ENCODE data around the gene RASD1.

The RASD1 gene

DNA sequence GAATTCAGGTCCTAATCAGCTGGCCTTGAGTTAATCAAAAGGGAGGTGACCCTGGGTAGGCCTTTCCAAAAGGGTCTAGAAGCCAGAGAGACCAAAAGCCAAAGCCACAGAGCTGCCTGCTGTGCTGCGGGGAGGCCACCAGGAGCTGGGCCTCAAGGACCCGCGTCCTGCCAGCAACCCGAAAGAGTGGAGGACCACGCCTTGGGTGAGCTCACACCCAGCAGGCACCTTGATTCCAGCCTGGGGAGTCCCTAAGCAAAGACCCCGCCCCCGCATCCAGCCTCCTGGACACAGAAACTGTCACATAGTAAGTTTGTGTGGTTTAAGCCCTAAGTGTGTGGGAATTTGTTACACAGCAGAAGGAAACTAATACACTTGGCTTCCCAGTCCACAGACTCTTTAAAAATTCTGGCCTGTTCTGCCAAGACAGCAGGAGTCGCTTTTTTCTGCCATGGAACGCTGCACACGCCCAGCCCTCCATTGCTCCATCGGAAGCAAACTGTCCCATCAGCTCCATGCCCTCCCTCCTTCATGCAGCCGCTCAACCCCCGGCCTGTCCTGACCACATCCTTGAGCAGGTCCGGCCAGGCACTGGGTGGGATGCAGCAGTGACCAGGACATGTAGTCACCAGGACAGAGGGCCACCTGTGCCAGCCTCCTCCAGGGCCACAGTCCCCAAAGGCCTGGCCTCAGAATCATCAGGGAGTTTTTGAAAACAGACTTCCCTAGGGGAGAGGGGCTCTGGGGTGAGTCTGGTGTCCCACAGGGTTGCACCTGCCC is 20.9 kb upstream of the RASD1 start:
- Mint-ChIP-seq H3K4me3 (no peak overlapping the region), H3K9me3 (no peaks in the 10 kb centered on the region), H3K27me3 (no peaks in the 10 kb centered on the region), H3K36me3 (no peaks in the 10 kb centered on the region), H3K4me1 (no peaks in the 10 kb centered on the region), H3K27ac (no peak overlapping the region)

DNA sequence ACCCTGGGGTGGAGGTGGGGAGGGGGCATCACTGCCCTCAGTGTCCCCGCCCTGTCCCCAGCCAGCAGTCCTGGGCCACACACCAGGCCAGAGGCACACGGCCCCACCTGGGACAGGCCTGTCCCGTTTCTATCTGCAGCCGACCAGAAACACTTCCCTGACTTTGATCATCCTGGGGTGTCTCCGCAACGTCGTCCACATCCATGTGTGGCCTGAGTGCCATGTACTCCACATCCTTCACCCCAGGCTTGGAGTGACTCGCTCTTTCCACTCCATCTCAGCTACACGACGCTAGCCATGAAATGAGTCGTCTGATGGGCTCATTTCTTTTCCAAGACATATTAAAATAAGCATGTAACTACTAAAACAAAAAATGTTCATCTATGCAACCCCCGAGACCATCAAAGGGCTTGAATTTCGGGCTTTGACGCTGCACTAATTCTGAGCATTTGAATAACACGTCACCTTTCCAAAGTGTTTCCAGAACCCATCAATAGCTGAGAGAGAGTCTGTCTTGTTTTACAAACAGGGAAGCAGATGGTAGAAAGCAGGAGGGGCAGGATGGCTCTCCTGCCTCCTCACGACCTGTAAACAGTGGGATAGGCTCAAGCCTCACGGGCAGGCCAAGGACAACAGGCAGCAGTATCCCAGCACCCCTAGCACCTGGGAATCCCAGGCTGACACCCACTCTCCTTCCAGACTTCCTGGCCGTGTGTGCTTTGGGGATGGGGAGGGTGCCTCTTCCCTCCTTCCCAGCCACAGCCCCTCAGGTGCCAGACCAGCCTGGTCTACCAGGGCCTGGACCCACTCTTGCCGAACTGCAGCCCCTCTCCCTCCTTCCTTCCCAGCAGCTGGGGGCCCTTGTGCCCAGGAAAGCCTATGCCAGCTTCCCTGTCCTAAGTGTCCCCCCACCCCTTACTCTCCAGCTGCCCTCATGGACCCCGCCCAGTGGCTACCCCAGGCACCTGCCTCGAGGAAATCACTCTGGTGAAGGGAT is 20.0 kb upstream of the RASD1 start:
- H3K9me3 Mint-ChIP-seq: no peaks in the 10 kb centered on the region
- no peak overlapping the region for H3K4me3 Mint-ChIP-seq
- H3K27ac Mint-ChIP-seq: no peak overlapping the region
- no peaks in the 10 kb centered on the region for H3K27me3 Mint-ChIP-seq
- no peaks in the 10 kb centered on the region for H3K36me3 Mint-ChIP-seq
- H3K4me1 Mint-ChIP-seq: no peaks in the 10 kb centered on the region

DNA sequence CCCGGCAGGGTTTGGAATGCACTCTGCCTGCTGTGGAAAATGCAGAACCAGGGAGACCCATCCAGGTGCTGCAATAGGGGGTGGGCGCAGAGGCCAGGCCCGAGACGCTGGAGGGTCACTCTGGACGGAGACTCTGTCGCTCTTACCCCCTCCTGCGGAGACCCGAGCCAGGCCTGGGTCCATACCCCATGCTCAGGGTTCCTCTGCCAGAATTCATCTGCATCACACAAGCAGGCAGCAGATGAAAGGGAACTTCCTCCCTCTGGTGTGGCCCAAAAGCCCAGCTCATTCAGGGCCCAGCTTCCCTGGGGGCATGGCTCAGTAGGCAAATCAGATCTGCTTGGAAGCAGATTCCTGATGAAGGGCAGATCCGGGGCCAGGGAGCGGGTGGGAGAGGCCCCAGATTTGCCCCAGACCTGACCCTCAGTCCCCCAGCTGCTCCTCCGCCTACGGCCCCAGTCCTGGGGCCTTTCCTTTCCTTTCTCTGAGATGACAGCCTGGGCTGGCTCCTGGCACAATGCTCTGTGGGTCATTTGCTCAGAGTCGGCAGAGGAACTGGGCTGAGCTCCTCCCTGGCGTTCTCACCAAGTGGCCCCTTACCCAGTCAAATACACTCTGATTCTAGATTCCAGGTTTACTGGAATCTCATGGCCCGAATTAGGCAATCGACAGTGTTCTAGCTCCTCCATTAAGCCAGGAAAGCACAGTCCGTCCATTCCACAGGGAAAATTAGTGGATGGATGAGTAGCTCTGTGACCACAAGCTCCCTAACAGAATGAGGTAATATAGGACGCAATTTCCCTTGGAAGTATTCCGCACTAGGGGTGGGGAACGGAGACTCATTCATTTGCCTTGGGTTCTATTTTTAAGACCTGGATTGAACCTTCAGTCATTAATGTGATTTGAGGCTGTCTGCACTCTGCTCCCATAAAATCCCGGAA is 19.1 kb upstream of the RASD1 start:
- Mint-ChIP-seq H3K4me3 (no peak overlapping the region), H3K27ac (no peak overlapping the region), H3K4me1 (no peaks in the 10 kb centered on the region), H3K27me3 (no peaks in the 10 kb centered on the region), H3K9me3 (no peaks in the 10 kb centered on the region), H3K36me3 (no peaks in the 10 kb centered on the region)

DNA sequence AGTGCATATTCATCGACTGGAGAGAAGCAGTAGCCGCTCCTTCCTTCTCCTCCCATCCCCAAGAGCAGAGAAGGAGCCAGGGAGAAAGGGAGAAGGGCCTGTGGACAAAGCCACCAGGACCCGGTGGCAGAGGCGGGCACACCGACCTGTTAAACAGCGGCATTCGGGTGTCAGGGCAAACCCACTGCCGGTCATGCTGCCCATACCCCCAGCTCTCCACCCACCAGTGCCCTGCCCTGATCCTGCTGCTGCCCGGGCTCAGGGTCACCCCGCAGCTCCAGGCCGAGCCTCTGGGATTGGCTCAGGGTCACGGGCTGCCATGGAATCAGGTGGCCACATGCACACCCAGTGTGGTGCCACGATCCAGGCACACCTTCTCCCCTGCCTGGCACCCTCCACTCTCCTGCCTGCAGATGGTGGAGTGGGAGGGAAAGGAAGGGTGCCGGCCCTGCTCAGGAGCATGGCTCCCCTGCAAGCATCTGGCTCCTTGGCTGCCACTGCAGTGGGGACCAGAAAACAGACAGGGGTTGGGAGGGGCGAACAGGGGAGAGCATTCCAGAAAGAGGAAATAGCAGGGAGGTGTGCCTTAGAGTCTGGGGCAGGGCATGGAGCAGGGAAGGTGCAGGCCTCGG is 18.3 kb upstream of the RASD1 start:
- H3K4me3 Mint-ChIP-seq: no peak overlapping the region
- no peaks in the 10 kb centered on the region for H3K27me3 Mint-ChIP-seq
- H3K36me3 Mint-ChIP-seq: no peaks in the 10 kb centered on the region
- H3K27ac Mint-ChIP-seq: no peak overlapping the region
- no peaks in the 10 kb centered on the region for H3K4me1 Mint-ChIP-seq
- H3K9me3 Mint-ChIP-seq: no peaks in the 10 kb centered on the region

DNA sequence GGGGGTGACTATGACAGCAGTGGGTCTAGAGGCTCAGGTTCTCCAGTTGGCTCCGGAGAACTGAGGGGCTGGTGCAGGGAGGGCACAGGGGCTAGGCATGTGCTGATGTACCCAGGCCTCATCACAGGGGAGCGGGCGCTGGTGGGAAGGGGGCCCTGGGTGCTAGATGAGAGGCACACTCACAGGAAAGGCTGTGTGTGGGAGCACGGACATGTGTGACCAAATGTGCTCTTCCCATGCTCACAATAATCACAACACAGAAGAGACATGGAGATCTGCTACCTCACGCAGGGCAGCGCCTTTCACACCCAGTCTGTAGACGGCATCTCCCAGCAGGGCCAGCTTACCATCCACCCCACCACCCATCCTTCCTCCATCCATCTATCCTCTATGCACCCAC is 17.4 kb upstream of the RASD1 start:
- H3K27ac Mint-ChIP-seq: no peak overlapping the region
- H3K36me3 Mint-ChIP-seq: no peaks in the 10 kb centered on the region
- H3K4me3 Mint-ChIP-seq: no peak overlapping the region
- no peaks in the 10 kb centered on the region for H3K27me3 Mint-ChIP-seq
- no peaks in the 10 kb centered on the region for H3K9me3 Mint-ChIP-seq
- no peaks in the 10 kb centered on the region for H3K4me1 Mint-ChIP-seq

DNA sequence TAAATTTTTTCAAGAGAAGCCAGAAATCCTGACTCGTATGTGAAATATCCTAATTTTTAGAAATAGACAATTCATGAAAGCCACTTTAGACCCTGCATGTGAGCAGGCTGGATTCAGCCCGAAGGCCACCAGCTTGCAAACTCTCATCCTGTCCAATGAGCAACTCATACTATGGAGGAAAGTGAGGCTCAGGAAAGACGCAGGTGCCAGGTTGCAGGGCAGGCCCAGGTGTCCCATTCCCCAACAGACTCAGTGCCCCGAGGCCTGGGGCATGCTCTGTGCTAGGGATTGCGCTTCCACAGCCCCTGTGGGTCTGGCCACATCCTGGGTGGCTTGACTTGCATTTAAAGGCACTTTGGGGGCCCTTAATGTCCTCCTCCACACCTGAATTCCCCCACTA is 16.7 kb upstream of the RASD1 start:
- no peaks in the 10 kb centered on the region for H3K4me1 Mint-ChIP-seq
- no peak overlapping the region for H3K27ac Mint-ChIP-seq
- no peaks in the 10 kb centered on the region for H3K36me3 Mint-ChIP-seq
- H3K27me3 Mint-ChIP-seq: no peaks in the 10 kb centered on the region
- no peak overlapping the region for H3K4me3 Mint-ChIP-seq
- no peaks in the 10 kb centered on the region for H3K9me3 Mint-ChIP-seq

DNA sequence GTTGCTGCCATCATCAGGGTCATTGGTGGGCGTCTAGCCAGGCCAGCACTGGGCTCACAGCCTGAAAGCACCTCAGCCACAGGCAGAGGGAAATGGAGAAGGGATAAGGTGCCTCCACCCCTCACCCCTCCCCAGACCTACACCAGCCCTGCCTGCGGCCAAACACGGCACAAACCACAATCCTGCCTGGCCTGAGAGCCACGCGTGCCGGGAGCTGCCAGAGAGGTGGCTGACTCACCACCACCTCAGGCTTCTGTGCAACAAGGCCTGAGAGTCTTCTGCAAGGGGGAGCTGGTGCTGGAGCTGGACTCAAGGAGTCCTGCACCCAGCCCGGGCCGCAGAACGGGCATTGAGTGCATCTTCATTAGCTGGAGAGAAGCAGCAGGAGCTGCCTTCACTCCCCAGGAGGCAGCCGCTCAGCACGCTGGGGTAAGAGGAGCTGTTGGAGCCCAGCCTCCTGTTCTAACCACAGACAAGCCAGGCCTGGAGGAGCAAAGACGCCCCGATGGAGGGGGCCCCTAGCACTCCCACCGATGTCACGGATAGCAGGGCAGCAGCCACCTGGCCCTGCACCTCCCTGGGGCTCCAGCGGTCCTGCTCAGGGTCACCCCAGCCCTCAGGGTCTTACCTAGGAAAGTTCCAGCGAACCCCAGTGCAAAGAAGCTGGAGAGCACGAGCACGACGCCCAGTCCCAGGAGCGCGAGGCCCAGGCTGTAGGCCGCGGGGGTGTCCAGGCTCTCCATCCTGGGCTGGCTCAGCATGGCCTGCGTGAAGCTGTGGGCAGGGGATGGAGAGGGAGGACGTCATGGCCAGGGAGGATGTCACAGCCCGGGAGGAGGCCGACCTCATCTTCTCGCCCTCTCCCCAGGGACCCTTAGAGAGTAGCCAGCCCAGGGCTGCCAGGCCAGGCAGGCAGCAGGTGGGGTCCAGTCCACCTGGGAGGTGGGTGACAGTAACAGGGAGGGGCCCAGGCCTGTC is 16.0 kb upstream of the RASD1 start:
- H3K27ac Mint-ChIP-seq: no peak overlapping the region
- no peaks in the 10 kb centered on the region for H3K36me3 Mint-ChIP-seq
- H3K4me3 Mint-ChIP-seq: no peak overlapping the region
- no peaks in the 10 kb centered on the region for H3K9me3 Mint-ChIP-seq
- H3K4me1 Mint-ChIP-seq: no peaks in the 10 kb centered on the region
- H3K27me3 Mint-ChIP-seq: no peaks in the 10 kb centered on the region

DNA sequence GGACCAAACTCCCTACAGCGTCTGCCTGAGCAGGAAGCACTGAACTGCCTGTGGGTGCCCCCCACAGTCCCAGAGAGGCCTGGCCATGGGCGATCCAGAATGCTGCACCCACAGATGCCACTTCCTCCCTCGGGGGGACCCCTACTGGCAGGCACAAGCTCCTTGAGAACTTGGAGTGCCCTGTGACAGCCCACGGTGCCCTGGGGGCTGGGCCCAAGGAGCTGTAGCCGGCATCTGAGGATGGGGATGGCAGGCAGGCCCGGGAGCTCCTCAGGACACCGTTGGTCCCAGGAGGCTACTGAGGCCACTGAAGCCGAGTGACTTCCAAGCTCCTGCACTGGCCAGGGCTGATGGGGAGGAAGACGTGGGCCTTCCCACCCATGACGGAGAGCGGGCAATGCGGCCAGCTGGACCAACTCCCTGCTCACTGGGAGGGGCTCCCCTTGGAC is 15.1 kb upstream of the RASD1 start:
- no peaks in the 10 kb centered on the region for H3K36me3 Mint-ChIP-seq
- no peaks in the 10 kb centered on the region for H3K4me1 Mint-ChIP-seq
- no peak overlapping the region for H3K4me3 Mint-ChIP-seq
- no peaks in the 10 kb centered on the region for H3K9me3 Mint-ChIP-seq
- no peak overlapping the region for H3K27ac Mint-ChIP-seq
- no peaks in the 10 kb centered on the region for H3K27me3 Mint-ChIP-seq

DNA sequence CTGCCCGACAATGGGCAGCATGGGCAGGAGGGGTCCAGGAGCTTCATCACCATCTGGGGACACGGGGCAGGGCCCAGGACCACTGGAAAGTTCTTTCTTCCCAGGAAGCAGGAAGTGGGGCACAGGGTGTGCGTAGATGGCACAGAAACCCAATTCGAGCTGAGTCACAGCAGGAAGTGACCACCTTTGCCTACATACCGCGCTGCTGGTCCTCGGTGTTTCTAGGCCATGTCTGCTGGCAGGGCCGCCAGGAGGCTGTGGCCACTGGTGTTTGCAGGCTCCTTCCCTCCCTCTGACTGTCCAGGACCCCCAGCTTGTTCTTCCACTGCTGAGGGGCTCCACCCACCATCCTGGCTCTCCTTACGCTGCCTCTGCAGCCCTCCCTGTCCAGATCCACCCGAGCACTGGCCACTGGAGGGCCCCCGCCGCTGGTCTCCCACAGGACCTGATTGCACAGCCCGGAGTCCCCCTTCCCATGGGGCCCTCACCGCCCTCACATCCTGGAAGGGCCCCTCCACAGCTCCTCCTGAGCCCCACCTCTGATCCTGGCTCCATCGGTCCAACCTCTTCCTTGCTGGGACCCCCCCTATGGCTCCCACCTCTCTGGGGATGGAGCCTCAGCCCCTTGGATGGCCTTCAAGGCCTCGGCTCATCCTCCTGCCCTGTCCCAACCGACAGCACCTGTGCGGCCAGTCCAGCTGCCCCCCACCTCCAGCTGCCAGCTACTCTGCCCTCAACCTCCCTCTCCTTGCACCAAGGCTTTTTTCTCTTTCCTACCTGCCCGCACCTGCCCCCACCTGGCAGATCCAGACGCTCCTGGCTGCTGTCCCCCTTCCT is 14.5 kb upstream of the RASD1 start:
- Mint-ChIP-seq H3K27ac (no peak overlapping the region), H3K4me1 (no peaks in the 10 kb centered on the region), H3K27me3 (no peaks in the 10 kb centered on the region), H3K9me3 (no peaks in the 10 kb centered on the region), H3K4me3 (no peak overlapping the region), H3K36me3 (no peaks in the 10 kb centered on the region)

DNA sequence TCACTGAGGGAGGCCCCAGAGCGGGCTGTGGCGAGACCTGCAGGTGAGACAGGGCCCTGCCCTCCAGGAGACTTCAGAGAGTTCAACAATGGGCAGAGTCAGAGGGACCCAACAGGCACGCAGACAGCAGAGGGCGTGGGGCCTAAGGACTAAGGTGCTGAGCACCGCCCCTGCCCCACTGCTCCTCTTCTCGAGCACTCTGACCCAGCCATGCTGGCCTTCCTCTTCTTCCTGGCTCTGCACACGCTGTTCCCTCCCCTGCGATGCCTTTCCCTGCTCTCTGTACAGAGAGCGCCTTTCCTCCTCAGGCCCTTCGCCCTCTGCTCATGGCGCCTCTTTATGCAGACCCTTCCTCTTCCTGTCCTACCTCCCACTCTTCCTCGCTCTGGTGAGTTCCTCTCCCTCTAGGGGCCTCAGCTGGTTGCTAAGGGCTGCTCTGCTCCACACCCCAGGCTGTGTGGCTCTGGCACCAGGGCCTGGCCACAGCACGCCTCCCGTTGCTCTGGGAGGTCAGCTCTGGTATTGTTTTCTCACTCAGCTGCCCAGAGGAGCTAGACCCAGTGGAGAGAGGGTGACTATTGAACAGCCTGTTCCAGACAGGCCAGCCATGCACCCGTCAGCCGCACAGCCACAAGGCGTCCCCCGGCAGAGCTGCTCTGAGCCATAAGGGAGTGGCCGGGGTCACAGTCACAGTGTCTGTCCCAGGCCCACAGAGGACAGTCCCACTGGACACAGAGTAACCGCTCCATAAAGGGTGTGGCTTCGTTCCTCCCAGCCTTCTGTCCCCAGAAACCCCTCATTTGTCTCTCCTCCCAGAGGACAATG is 13.6 kb upstream of the RASD1 start:
- H3K27me3 Mint-ChIP-seq: no peaks in the 10 kb centered on the region
- no peak overlapping the region for H3K27ac Mint-ChIP-seq
- no peak overlapping the region for H3K4me3 Mint-ChIP-seq
- H3K4me1 Mint-ChIP-seq: no peaks in the 10 kb centered on the region
- no peaks in the 10 kb centered on the region for H3K9me3 Mint-ChIP-seq
- H3K36me3 Mint-ChIP-seq: no peaks in the 10 kb centered on the region

DNA sequence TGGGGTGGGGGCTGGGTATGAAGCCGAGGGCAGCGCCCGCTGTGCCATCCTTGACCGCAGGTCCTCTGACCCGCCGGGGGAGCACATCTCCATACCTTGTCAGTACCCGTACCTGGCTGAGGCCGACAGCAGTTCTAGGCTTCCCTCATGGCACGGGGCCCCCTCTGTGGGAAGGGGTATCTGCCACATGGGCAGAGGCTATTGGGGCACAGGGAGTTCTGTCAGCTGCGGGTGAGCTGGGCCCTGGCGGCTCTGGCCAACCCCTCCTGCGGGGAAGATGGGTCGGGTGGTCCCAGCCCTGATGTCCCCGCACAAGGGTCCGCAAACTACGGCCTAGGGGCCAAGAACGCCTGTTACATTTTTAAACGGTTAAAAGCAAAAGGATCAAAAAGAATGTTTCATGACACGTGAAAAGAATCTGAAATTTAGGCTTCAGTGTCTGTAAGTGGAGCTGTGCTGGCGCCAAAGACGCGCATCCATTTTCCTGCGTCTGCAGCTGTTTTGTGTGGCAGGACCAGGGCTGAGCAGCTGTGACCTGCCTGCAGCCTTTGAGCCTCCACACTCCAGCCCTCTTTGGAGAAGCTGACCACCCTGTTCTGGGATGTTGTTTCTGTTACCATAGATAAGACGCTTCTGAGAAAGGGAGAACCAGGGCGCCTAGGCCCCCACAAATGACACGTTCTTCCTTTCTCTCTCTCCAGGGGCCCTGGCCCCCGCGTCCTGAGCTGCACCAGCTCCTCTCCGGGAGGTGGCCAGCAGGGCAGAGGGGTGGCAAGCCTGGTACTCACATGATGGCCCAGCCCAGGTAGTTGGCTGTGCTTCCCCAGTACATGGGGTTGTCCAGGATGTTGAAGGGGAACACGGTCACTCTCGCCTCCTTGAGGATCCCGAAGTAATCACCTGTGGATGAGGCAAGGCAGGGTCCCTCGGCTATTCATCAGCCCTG is 12.7 kb upstream of the RASD1 start:
- no peaks in the 10 kb centered on the region for H3K9me3 Mint-ChIP-seq
- no peaks in the 10 kb centered on the region for H3K36me3 Mint-ChIP-seq
- H3K4me1 Mint-ChIP-seq: no peaks in the 10 kb centered on the region
- H3K27ac Mint-ChIP-seq: no peak overlapping the region
- H3K4me3 Mint-ChIP-seq: no peak overlapping the region
- H3K27me3 Mint-ChIP-seq: no peaks in the 10 kb centered on the region

DNA sequence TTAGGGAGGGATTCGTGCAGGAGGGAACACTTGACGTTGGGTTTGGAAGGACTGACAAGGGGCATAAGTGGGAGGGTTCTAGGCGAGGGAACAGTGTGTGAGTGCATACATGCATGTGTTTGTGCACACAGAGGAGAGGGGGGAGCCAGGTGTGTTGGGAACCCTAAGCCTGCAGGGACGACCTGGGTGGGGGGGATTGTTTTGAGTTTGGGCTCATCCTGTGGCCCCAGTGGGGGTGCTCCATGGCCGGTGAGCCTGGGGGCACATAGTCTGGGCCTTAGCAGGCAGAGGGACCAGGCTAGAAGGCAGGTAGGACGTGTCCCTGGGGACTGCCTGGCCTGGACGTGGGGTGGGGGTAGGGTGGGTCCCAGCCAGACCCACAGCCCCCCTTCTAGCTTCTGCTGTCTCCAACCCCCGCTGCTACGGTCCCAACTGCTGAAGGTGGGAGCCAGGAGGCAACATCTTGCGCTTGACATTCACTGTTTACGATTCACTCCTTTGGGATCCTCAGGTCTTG is 11.9 kb upstream of the RASD1 start:
- Mint-ChIP-seq H3K27me3 (no peaks in the 10 kb centered on the region), H3K36me3 (no peaks in the 10 kb centered on the region), H3K27ac (no peak overlapping the region)

More for the DNA sequence above, 11.9 kb upstream of the RASD1 start:
- Mint-ChIP-seq H3K9me3 (no peaks in the 10 kb centered on the region), H3K4me3 (no peak overlapping the region), H3K4me1 (no peaks in the 10 kb centered on the region)
